GM18873 (cell line): ENCODE measurements around the gene ZNF574.

ENCODE experiments used
- ATAC-seq: cut with Tn5 transposase; IDR thresholded peaks from one replicate; pipeline ENCODE4 v1.9.1; 2021; ENCODE audit warnings: mild to moderate bottlenecking, moderate library complexity, moderate number of reproducible peaks; ENCODE audit not compliant: unreplicated experiment, low FRiP score

Gene ZNF574

GRCh38 chr19:42078538-42079275, 2.7 kb downstream of the ZNF574 start:
- ATAC-seq, result no peak

- no peak for ATAC-seq
Measured at GRCh38 chr19:42079276-42079669, 3.3 kb downstream of the ZNF574 start.

- ATAC-seq, result no peak
Measured at GRCh38 chr19:42079886-42080763, 4.2 kb downstream of the ZNF574 start.

- ATAC-seq, result no peak
Measured at GRCh38 chr19:42080764-42081375, 4.9 kb downstream of the ZNF574 start.

GRCh38 chr19:42081584-42082203, 5.7 kb downstream of the ZNF574 start:
- ATAC-seq, result no peak

- no peak for ATAC-seq
Measured at GRCh38 chr19:42083537-42083936, 7.6 kb downstream of the ZNF574 start.

GRCh38 chr19:42086188-42086736, 10.3 kb downstream of the ZNF574 start:
- ATAC-seq, result no peak

GRCh38 chr19:42086770-42087550, 11.0 kb downstream of the ZNF574 start:
- ATAC-seq, result no peak

- ATAC-seq, result no peak
Measured at GRCh38 chr19:42088471-42089190, 12.7 kb downstream of the ZNF574 start.

GRCh38 chr19:42089191-42089750, 13.3 kb downstream of the ZNF574 start:
- ATAC-seq, result no peak

GRCh38 chr19:42089772-42090171, 13.8 kb downstream of the ZNF574 start:
- no peak for ATAC-seq

GRCh38 chr19:42090672-42091071, 14.7 kb downstream of the ZNF574 start:
- no peak for ATAC-seq

GRCh38 chr19:42091300-42091699, 15.3 kb downstream of the ZNF574 start:
- ATAC-seq, result no peak

- ATAC-seq, result no peak
Measured at GRCh38 chr19:42091742-42092141, 15.8 kb downstream of the ZNF574 start.

GRCh38 chr19:42092350-42092749, 16.4 kb downstream of the ZNF574 start:
- no peak for ATAC-seq

- no peak for ATAC-seq
Measured at GRCh38 chr19:42093505-42093904, 17.5 kb downstream of the ZNF574 start.

GRCh38 chr19:42093926-42094325, 18.0 kb downstream of the ZNF574 start:
- ATAC-seq, result no peak

GRCh38 chr19:42095142-42095813, 19.3 kb downstream of the ZNF574 start:
- ATAC-seq, result no peak
